ENCODE data around the gene TCF12.

Gene TCF12

DNA sequence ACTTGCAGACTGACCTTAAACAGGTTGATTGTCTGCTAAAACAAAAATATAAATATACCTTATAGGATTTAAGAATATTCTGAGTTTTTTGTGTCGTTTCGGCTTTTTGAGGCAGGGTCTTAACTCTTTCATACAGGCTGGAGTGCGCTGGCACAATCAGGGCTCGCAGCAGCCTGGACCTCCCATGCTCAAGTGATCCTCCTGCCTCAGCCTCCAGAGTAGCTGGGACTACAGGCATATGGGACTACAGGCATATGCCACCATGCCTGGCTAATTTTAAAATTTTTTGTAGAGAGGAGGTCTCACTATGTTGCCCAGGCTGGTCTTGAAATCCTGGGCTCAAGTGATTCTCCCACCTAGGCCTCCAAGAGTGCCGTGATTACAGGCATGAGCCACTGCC lies 113.9 kb downstream of the TCF12 start:
- H3K27me3 ChIP-seq (ENCODE audit: insufficient read depth, low read length, poor library complexity, severe bottlenecking), result no peaks in the 10 kb centered on the region
- no peaks in the 10 kb centered on the region for H3K9me2 ChIP-seq (replicated peaks; ENCODE audit: low read depth, low read length)
- H3K9me3 ChIP-seq (ENCODE audit: insufficient read depth, low read depth, low read length), result no peaks in the 10 kb centered on the region
- no peak for TF ChIP-seq EZH2phosphoT487 (IDR thresholded peaks at IDR 0.05; ENCODE audit: borderline replicate concordance)
- TF ChIP-seq, protein P1, sequence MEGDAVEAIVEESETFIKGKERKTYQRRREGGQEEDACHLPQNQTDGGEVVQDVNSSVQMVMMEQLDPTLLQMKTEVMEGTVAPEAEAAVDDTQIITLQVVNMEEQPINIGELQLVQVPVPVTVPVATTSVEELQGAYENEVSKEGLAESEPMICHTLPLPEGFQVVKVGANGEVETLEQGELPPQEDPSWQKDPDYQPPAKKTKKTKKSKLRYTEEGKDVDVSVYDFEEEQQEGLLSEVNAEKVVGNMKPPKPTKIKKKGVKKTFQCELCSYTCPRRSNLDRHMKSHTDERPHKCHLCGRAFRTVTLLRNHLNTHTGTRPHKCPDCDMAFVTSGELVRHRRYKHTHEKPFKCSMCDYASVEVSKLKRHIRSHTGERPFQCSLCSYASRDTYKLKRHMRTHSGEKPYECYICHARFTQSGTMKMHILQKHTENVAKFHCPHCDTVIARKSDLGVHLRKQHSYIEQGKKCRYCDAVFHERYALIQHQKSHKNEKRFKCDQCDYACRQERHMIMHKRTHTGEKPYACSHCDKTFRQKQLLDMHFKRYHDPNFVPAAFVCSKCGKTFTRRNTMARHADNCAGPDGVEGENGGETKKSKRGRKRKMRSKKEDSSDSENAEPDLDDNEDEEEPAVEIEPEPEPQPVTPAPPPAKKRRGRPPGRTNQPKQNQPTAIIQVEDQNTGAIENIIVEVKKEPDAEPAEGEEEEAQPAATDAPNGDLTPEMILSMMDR (conservative IDR thresholded peaks at IDR 0.05; ENCODE audit: low read length), result no peak
- peaks cover 42% of the 10 kb centered on the region for H4K20me1 ChIP-seq (ENCODE audit: insufficient read depth, low read length, poor library complexity, severe bottlenecking)
- H3K9ac ChIP-seq (ENCODE audit: low read depth, low read length, poor library complexity, severe bottlenecking), result no peak overlapping the region
- H3K4me1 ChIP-seq (ENCODE audit: insufficient read depth, low read length, poor library complexity, severe bottlenecking), result peaks cover 19% of the 10 kb centered on the region
- no peaks in the 10 kb centered on the region for H3F3A ChIP-seq (ENCODE audit: low read depth)
- H3K79me2 ChIP-seq (ENCODE audit: insufficient read depth, low read length), result peaks cover 86% of the 10 kb centered on the region
- H2AFZ ChIP-seq (ENCODE audit: low read length), result no peak overlapping the region
- no peaks in the 10 kb centered on the region for H3K36me3 ChIP-seq (ENCODE audit: insufficient read depth, low read length)
- H3K4me2 ChIP-seq (ENCODE audit: low read depth, low read length, poor library complexity, severe bottlenecking), result no peak overlapping the region
- no peak overlapping the region for H3K4me3 ChIP-seq (ENCODE audit: low read length, poor library complexity, severe bottlenecking)

DNA sequence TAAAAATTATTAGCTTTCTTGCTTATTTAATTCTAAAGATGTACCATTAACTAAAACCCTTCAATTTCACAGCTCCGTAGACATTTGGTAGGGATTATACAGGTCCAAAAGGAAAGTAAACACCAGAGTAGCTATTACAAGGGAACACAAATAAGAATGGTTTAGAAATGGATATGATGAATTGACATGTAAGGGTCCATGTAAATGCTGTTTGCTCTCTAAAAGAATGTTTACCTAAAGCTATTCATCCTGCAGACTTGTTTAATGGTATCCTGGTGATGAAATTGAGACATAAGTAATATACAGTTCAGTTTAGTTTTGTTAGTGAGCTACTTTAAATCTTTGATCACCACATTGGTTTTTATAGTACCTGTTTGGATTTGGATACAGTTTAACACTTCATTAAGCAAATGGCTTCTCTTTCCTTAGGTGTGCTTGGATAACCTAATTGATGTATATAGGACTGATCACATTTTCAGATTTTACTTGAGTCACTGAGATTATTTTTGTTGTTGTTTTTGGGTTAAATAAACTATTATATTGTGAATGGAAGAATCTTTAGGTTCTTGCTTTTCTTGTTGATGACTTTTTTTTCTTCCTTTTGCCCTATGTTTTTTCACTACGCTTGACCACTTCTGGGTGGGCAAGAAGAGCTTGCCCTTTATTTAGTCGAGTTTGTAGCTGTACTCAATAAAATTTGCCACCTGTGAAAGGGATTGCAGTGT lies 115.4 kb downstream of the TCF12 start:
- H3K27me3 ChIP-seq (ENCODE audit: insufficient read depth, low read length, poor library complexity, severe bottlenecking), result no peaks in the 10 kb centered on the region

DNA sequence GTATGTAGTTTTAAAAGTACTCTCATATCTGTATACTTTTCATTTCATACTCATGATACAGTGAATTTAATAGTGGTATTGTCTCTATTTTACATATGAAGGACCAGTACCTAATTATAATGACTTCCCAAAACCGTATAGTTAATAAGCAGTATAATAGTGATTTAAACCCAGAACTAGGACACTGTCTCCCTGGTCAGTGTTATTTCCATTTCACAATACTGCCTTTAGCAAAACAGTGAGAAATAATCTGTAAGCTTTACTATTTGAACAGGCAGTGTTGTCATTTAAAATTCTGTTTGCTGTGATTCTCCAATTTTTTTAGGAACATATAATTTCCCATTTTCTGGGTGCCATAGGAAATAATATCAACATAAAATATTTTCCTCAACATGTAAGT lies 116.2 kb downstream of the TCF12 start:
- no peak overlapping the region for H3K4me3 ChIP-seq (ENCODE audit: low read length, poor library complexity, severe bottlenecking)
- H2AFZ ChIP-seq (ENCODE audit: low read length), result no peak overlapping the region
- TF ChIP-seq, protein P1 (conservative IDR thresholded peaks at IDR 0.05; ENCODE audit: low read length), result no peak
- no peak for TF ChIP-seq EZH2phosphoT487 (IDR thresholded peaks at IDR 0.05; ENCODE audit: borderline replicate concordance)
- peaks cover 42% of the 10 kb centered on the region for H4K20me1 ChIP-seq (ENCODE audit: insufficient read depth, low read length, poor library complexity, severe bottlenecking)
- H3K79me2 ChIP-seq (ENCODE audit: insufficient read depth, low read length), result peaks cover 86% of the 10 kb centered on the region
- no peaks in the 10 kb centered on the region for H3K27me3 ChIP-seq (ENCODE audit: insufficient read depth, low read length, poor library complexity, severe bottlenecking)
- H3K4me2 ChIP-seq (ENCODE audit: low read depth, low read length, poor library complexity, severe bottlenecking), result no peak overlapping the region
- no peaks in the 10 kb centered on the region for H3K9me2 ChIP-seq (replicated peaks; ENCODE audit: low read depth, low read length)
- peaks cover 24% of the 10 kb centered on the region for H3K4me1 ChIP-seq (ENCODE audit: insufficient read depth, low read length, poor library complexity, severe bottlenecking)
- no peaks in the 10 kb centered on the region for H3K9me3 ChIP-seq (ENCODE audit: insufficient read depth, low read depth, low read length)
- H3K9ac ChIP-seq (ENCODE audit: low read depth, low read length, poor library complexity, severe bottlenecking), result no peak overlapping the region
- no peaks in the 10 kb centered on the region for H3K36me3 ChIP-seq (ENCODE audit: insufficient read depth, low read length)
- H3F3A ChIP-seq (ENCODE audit: low read depth), result no peaks in the 10 kb centered on the region

More for the DNA sequence above, 115.4 kb downstream of the TCF12 start:
- Histone ChIP-seq H3K9ac (ENCODE audit: low read depth, low read length, poor library complexity, severe bottlenecking) (no peak overlapping the region), H3K9me3 (ENCODE audit: insufficient read depth, low read depth, low read length) (no peaks in the 10 kb centered on the region), H3K4me3 (ENCODE audit: low read length, poor library complexity, severe bottlenecking) (no peak overlapping the region), H3K4me2 (ENCODE audit: low read depth, low read length, poor library complexity, severe bottlenecking) (no peak overlapping the region), H3K79me2 (ENCODE audit: insufficient read depth, low read length) (peaks cover 86% of the 10 kb centered on the region), H2AFZ (ENCODE audit: low read length) (no peak overlapping the region), H3F3A (ENCODE audit: low read depth) (no peaks in the 10 kb centered on the region), H3K36me3 (ENCODE audit: insufficient read depth, low read length) (no peaks in the 10 kb centered on the region), H4K20me1 (ENCODE audit: insufficient read depth, low read length, poor library complexity, severe bottlenecking) (peaks cover 42% of the 10 kb centered on the region), H3K9me2 (replicated peaks; ENCODE audit: low read depth, low read length) (no peaks in the 10 kb centered on the region), H3K4me1 (ENCODE audit: insufficient read depth, low read length, poor library complexity, severe bottlenecking) (peaks cover 20% of the 10 kb centered on the region)
- TF ChIP-seq EZH2phosphoT487 (IDR thresholded peaks at IDR 0.05; ENCODE audit: borderline replicate concordance), result no peak
- TF ChIP-seq, protein P1 (conservative IDR thresholded peaks at IDR 0.05; ENCODE audit: low read length), result no peak
